Naive thymus-derived CD4-positive, alpha-beta T cell (primary cell): Measurements from ENCODE around the gene RPL27A. TPM values are rescaled to one million over a fixed set of nuclear protein-coding genes. Genes with fewer than 3 reads are reported as not detected.

Source experiments
- ATAC-seq: fragments of 150-1000 bp; cut with Tn5 transposase; 2 replicates; pipeline ENCODE4 v1.10.0; 2021; ENCODE audit warnings: mild to moderate bottlenecking, moderate library complexity
- CTCF ChIA-PET: fragments of 350-600 bp; sonication (Branson Sonifier 250); formaldehyde crosslinking; loops from one replicate; lab custom pipeline; 2021; ENCODE audit warnings: antibody characterized with exemption; lab: Charles Lee
- POLR2A ChIA-PET: fragments of 350-600 bp; sonication (Branson Sonifier 250); formaldehyde crosslinking; loops from one replicate; lab custom pipeline; 2021; ENCODE audit warnings: antibody characterized with exemption, inconsistent platforms; lab: Charles Lee
- DNase-seq, 9 donors: peaks; one replicate each; pipeline versions ENCODE4 v3.0.0 to v3.0.0-alpha.2; 2020 to 2022; ENCODE audit warnings: mixed read lengths in 1 of 9
- H3K27ac ChIP-seq: one replicate; pipeline ENCODE4 v1.7.0; 2013; ENCODE audit warnings: mild to moderate bottlenecking, low read depth, low read length, moderate library complexity
- H3K27me3 ChIP-seq, 2 donors: one replicate each; pipeline ENCODE4 v1.7.0; 2013; ENCODE audit warnings: low read length in 2 of 2, mild to moderate bottlenecking in 2 of 2, moderate library complexity in 2 of 2; ENCODE audit not compliant: control insufficient read depth in 2 of 2, insufficient read depth in 2 of 2
- H3K36me3 ChIP-seq, 3 experiments: 1 replicate in 2 of 3; 2 replicates in 1 of 3; pipeline ENCODE4 v1.7.0; 2013; ENCODE audit warnings: low read length in 3 of 3, mild to moderate bottlenecking in 3 of 3, moderate library complexity in 1 of 3; ENCODE audit not compliant: insufficient read depth in 3 of 3, control insufficient read depth in 2 of 3
- H3K4me1 ChIP-seq, 2 donors: one replicate each; pipeline ENCODE4 v1.7.0; 2013; ENCODE audit warnings: low read length in 2 of 2, mild to moderate bottlenecking in 2 of 2, moderate library complexity in 1 of 2; ENCODE audit not compliant: control insufficient read depth in 2 of 2, insufficient read depth in 2 of 2
- H3K4me3 ChIP-seq: 2 replicates; pipeline ENCODE4 v1.7.0; 2013; ENCODE audit warnings: mild to moderate bottlenecking, low read length
- H3K9me3 ChIP-seq, 3 experiments: 1 replicate in 2 of 3; 2 replicates in 1 of 3; pipeline ENCODE4 v1.7.0; 2013; ENCODE audit warnings: low read length in 3 of 3; ENCODE audit not compliant: control insufficient read depth in 2 of 3
- H3K27ac Mint-ChIP-seq, 9 donors: one replicate each; pipeline ENCODE4 v1.8.0; 2020 to 2022; ENCODE audit warnings: mixed read lengths in 9 of 9, mild to moderate bottlenecking in 8 of 9, moderate library complexity in 5 of 9, inconsistent platforms in 2 of 9
- H3K27me3 Mint-ChIP-seq, 5 donors: one replicate each; pipeline ENCODE4 v1.8.0; 2021 to 2022; ENCODE audit warnings: mixed read lengths in 5 of 5, mild to moderate bottlenecking in 1 of 5
- H3K36me3 Mint-ChIP-seq, 5 donors: one replicate each; pipeline ENCODE4 v1.8.0; 2020 to 2022; ENCODE audit warnings: mixed read lengths in 5 of 5, mild to moderate bottlenecking in 3 of 5, inconsistent platforms in 1 of 5
- H3K4me1 Mint-ChIP-seq, 7 donors: one replicate each; pipeline ENCODE4 v1.8.0; 2020 to 2022; ENCODE audit warnings: mixed read lengths in 7 of 7, mild to moderate bottlenecking in 3 of 7, inconsistent platforms in 1 of 7
- H3K4me3 Mint-ChIP-seq, 10 donors: one replicate each; pipeline ENCODE4 v1.8.0; 2020 to 2022; ENCODE audit warnings: mild to moderate bottlenecking in 10 of 10, mixed read lengths in 10 of 10, moderate library complexity in 6 of 10, inconsistent platforms in 2 of 10
- H3K9me3 Mint-ChIP-seq, 11 donors: one replicate each; pipeline ENCODE4 v1.8.0; 2020 to 2022; ENCODE audit warnings: mixed read lengths in 11 of 11, mild to moderate bottlenecking in 4 of 11, inconsistent platforms in 1 of 11, moderate library complexity in 1 of 11
- intact Hi-C, 2 donors: fragments of 100-400 bp; cut with micrococcal nuclease; formaldehyde crosslinking; loops; one replicate each; pipeline ENCODE4 v1.15.1; 2023
- polyA plus RNA-seq, 2 donors: library from polyadenylated mRNA; unstranded; fragments of 300-500 nt; fragmentation: Illumina TruSeq; gene quantifications; one replicate each; pipeline ENCODE4 v1.2.3, GENCODE V29; 2021
- total RNA-seq, 6 experiments: library from RNA in 5 of 6; stranded (reverse) in 5 of 6; gene quantifications; 1 replicate in 5 of 6; 2 replicates in 1 of 6; pipeline ENCODE4 v1.2.3 and lab custom pipeline; 2021 to 2026

The RPL27A gene
- total and polyA plus RNA-seq, 7 experiments from 2014 or later: 758 to 4,835 (median 1,675) TPM

- POLR2A ChIA-PET: no interaction called here
- H3K36me3 Mint-ChIP-seq: peaks cover 17 to 55% (median 42%) of the 10 kb centered on the region in 5 donors
These were observed 41.3 kb upstream of the RPL27A start for GRCh38 chr11:8641332-8641731.

DNA sequence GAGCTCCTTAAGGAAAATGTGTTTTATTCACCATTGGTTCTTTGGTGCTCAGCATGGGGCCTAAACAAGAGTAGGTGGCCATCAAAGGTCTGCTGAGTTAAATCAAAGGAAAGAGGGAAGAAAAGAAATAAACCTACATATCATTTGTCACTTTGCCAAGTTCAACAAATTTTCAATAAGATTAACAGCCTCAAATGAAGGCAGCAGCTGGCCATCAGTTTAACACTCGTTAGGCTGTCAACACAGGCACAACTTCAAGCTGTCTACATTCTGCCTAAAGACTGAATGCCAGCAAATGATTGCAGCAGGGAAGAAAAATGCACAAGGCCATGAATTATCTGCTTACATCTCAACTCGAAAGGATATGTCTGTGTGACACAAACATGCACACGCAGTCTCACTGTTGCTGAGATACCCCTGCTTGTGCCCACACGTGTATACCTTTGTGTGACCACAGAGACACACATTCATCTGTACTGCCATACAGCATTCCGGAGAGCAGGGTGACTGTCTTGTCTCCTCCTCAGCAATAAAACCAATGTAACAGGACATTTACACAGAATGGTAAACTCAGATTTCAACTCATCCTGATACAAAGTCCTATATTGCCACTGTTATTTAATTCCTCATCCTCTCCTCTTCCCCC is 40.3 kb upstream of the RPL27A start:
- no peaks in the 10 kb centered on the region for H3K9me3 Mint-ChIP-seq
- H3K27ac ChIP-seq: no peak overlapping the region
- ATAC-seq (no peak), DNase-seq (no peak)
- intact Hi-C loops: no loop called here
- H3K36me3 ChIP-seq: peaks cover 2 to 90% (median 3%) of the 10 kb centered on the region in 3 experiments
- H3K36me3 Mint-ChIP-seq: peaks cover 15 to 46% (median 33%) of the 10 kb centered on the region in 5 donors
- H3K27ac Mint-ChIP-seq: peak overlapping the region in 1 of 9 donors; percentile 29
- peaks cover 0 to 12% (median 0%) of the 10 kb centered on the region in 7 donors for H3K4me1 Mint-ChIP-seq
- no peak overlapping the region for H3K4me3 ChIP-seq
- H3K9me3 ChIP-seq: no peaks in the 10 kb centered on the region
- H3K4me1 ChIP-seq: no peaks in the 10 kb centered on the region
- POLR2A ChIA-PET: no interaction called here
- CTCF ChIA-PET: interaction anchor here (0.7 kb wide), 1 partner anchor 319 kb away, joined by 4 read pairs; no protein-coding TSS in a partner anchor
- H3K4me3 Mint-ChIP-seq: no peak overlapping the region
- H3K27me3 ChIP-seq: no peaks in the 10 kb centered on the region
- H3K27me3 Mint-ChIP-seq: no peaks in the 10 kb centered on the region

More at GRCh38 chr11:8641332-8641731, 41.3 kb upstream of the RPL27A start:
- Histone ChIP-seq H3K4me1 (no peaks in the 10 kb centered on the region), H3K4me3 (no peak overlapping the region), H3K27me3 (no peaks in the 10 kb centered on the region), H3K9me3 (no peaks in the 10 kb centered on the region), H3K36me3 (peaks cover 3 to 92% (median 6%) of the 10 kb centered on the region in 3 experiments), H3K27ac (no peak overlapping the region)
- H3K9me3 Mint-ChIP-seq: peaks cover 0 to 8% (median 3%) of the 10 kb centered on the region in 11 donors
- peak overlapping the region in 3 of 9 donors; percentile 22 to 41 (median 29) for H3K27ac Mint-ChIP-seq
- ATAC-seq: no peak
- DNase-seq: no peak
- no peaks in the 10 kb centered on the region for H3K27me3 Mint-ChIP-seq
- intact Hi-C loops: no loop called here
- CTCF ChIA-PET: no interaction called here
- no peak overlapping the region for H3K4me3 Mint-ChIP-seq
- H3K4me1 Mint-ChIP-seq: peaks cover 0 to 10% (median 0%) of the 10 kb centered on the region in 7 donors

DNA sequence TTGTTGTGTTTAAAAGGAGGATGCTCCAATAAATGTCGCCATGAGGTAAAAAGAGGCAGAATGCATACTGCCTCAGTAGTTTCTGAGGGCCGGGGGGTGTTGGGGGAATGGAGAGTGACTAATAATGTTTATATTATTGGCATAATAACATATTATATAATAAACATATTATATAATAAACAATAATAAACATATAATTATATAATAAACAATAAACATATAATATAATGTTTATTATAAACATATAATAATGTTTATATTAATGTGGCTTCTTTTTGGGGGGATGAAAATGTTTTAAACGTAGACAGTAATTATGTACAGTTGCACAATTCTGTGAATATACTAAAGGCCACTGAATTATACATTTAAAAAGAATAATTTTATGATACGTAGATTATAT is 35.7 kb upstream of the RPL27A start:
- Histone ChIP-seq H3K27ac (no peak overlapping the region), H3K36me3 (peaks cover 7 to 78% (median 8%) of the 10 kb centered on the region in 3 experiments), H3K9me3 (no peaks in the 10 kb centered on the region), H3K4me3 (no peak overlapping the region), H3K4me1 (no peaks in the 10 kb centered on the region), H3K27me3 (no peaks in the 10 kb centered on the region)
- no peaks in the 10 kb centered on the region for H3K27me3 Mint-ChIP-seq
- POLR2A ChIA-PET: interaction anchor here (0.8 kb wide), 1 partner anchor 35 kb away, joined by 3 read pairs; the partner anchor contains the start of genes RPL27A and TRIM66
- no peak overlapping the region for H3K27ac Mint-ChIP-seq
- ATAC-seq (no peak), DNase-seq (no peak)
- intact Hi-C loops: no loop called here
- no peak overlapping the region for H3K4me3 Mint-ChIP-seq
- CTCF ChIA-PET: no interaction called here
- H3K4me1 Mint-ChIP-seq: peaks cover 0 to 5% (median 0%) of the 10 kb centered on the region in 7 donors
- H3K9me3 Mint-ChIP-seq: no peaks in the 10 kb centered on the region
- peaks cover 15 to 34% (median 20%) of the 10 kb centered on the region in 5 donors for H3K36me3 Mint-ChIP-seq

- POLR2A ChIA-PET: no interaction called here
- peaks cover 7 to 58% (median 8%) of the 10 kb centered on the region in 3 experiments for H3K36me3 ChIP-seq
These were observed 33.2 kb upstream of the RPL27A start for GRCh38 chr11:8649361-8649760.

DNA sequence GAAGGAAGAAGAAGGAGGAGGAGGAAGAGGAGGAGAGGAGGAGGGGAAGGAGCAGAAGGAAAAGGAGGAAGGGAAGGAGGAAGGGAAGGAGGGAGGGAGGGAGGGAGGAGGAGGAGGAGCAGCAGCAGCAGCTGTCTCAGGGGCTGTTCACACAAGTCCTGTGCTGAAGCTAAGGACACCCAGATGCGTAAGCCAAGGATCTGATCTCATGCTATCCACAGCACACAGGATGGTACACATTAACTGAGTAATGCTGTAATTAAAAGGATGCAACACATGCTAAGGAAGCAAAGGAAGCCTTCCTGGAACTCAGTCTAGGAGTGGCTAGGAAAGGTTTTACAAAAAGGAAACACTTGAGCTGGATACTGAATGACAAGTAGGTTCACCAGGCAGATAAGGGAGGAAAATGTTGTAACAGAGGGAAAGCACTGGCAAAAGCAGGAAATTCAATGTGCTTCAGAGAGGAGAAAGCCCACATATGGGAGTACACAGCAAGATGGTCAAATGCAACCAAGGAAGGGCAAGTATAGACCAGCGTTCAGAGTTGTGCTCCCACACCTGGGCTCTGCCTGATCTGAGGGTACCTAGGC is 32.1 kb upstream of the RPL27A start:
- ATAC-seq: no peak
- Histone ChIP-seq H3K27ac (no peak overlapping the region), H3K27me3 (no peaks in the 10 kb centered on the region), H3K9me3 (no peaks in the 10 kb centered on the region), H3K36me3 (peaks cover 7 to 47% (median 8%) of the 10 kb centered on the region in 3 experiments), H3K4me3 (no peak overlapping the region), H3K4me1 (no peaks in the 10 kb centered on the region)
- peak overlapping the region in 1 of 9 donors; percentile 15 for H3K27ac Mint-ChIP-seq
- ChIA-PET CTCF (no interaction called here), POLR2A (no interaction called here)
- H3K4me1 Mint-ChIP-seq: peaks cover 0 to 18% (median 0%) of the 10 kb centered on the region in 7 donors
- no peaks in the 10 kb centered on the region for H3K27me3 Mint-ChIP-seq
- no peak overlapping the region for H3K4me3 Mint-ChIP-seq
- H3K36me3 Mint-ChIP-seq: peaks cover 18 to 48% (median 20%) of the 10 kb centered on the region in 5 donors
- intact Hi-C loops: no loop called here
- H3K9me3 Mint-ChIP-seq: no peaks in the 10 kb centered on the region
- no peak for DNase-seq

More at GRCh38 chr11:8649361-8649760, 33.2 kb upstream of the RPL27A start:
- no peak overlapping the region for H3K27ac ChIP-seq
- Mint-ChIP-seq H3K27me3 (no peaks in the 10 kb centered on the region), H3K27ac (no peak overlapping the region), H3K4me3 (no peak overlapping the region), H3K9me3 (no peaks in the 10 kb centered on the region), H3K36me3 (peaks cover 18 to 47% (median 19%) of the 10 kb centered on the region in 5 donors), H3K4me1 (peaks cover 0 to 12% (median 0%) of the 10 kb centered on the region in 7 donors)
- ATAC-seq: no peak
- CTCF ChIA-PET: no interaction called here
- H3K4me1 ChIP-seq: no peaks in the 10 kb centered on the region
- intact Hi-C loops: no loop called here
- H3K27me3 ChIP-seq: no peaks in the 10 kb centered on the region
- no peak overlapping the region for H3K4me3 ChIP-seq
- no peaks in the 10 kb centered on the region for H3K9me3 ChIP-seq
- no peak for DNase-seq

DNA sequence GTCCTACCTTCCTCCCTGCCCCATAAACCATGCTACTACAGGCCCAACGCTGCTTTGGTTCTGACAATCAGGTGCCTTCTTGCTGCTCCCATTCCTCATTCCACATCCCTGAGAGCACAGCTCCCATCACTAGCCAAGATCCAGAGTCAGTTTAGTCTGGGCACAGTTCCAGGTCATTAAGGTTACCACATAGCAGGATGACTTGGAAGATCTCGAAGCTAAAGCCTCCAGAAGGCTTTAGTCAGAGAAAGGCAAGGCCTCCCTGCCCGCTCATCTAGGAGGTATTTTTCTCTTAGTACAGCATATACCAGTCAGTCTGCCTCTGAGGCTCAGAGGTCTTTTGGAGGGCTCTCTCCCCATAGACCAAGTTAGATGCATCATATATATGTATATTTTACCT is 30.5 kb upstream of the RPL27A start:
- Mint-ChIP-seq H3K36me3 (peaks cover 15 to 48% (median 18%) of the 10 kb centered on the region in 5 donors), H3K4me3 (no peak overlapping the region), H3K27me3 (no peaks in the 10 kb centered on the region), H3K27ac (peak overlapping the region in 1 of 9 donors; percentile 18), H3K9me3 (no peaks in the 10 kb centered on the region), H3K4me1 (peaks cover 0 to 18% (median 0%) of the 10 kb centered on the region in 7 donors)
- H3K9me3 ChIP-seq: no peaks in the 10 kb centered on the region
- intact Hi-C loops: no loop called here
- no peak for ATAC-seq
- no peak overlapping the region for H3K27ac ChIP-seq
- peaks cover 7 to 34% (median 8%) of the 10 kb centered on the region in 3 experiments for H3K36me3 ChIP-seq
- POLR2A ChIA-PET: no interaction called here
- CTCF ChIA-PET: no interaction called here
- no peak overlapping the region for H3K4me3 ChIP-seq
- no peak for DNase-seq
- no peaks in the 10 kb centered on the region for H3K27me3 ChIP-seq
- no peaks in the 10 kb centered on the region for H3K4me1 ChIP-seq
